ENCODE data around the gene YWHAQ. TPM values are rescaled to one million over a fixed set of nuclear protein-coding genes. Genes with fewer than 3 reads are reported as not detected.
"Not testable (repeated sequence)": the region's sequence is repeated elsewhere in the genome, so short reads cannot be mapped to it uniquely, and the experiment has no call there.

The YWHAQ gene
- polyA plus RNA-seq, 1 donor: 186 TPM

DNA sequence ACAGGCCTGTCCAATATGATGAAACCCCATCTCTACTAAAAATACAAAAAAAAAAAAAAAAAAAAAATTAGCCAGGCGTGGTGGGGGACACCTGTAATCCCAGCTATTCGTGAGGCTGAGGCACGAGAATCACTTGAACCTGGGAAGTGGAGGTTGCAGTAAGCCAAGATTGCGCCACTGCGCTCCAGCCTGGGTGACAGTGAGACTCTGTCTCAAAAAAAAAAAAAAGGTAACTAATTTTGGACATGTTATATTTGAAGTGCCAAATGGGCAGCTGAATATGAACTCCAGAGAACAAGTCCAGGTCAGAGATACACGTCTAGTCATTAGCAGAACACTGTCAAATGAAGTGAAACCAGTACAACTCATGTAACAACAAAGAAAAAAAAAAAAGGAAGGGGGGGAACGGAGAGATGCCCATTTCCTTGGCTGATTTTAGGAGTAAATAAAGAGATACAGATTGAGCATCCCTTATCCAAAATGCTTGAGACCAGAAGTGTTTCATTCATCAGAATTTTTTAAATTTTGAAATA, 79.9 kb downstream of the YWHAQ start:
- not testable (repeated sequence) for DNase-seq

DNA sequence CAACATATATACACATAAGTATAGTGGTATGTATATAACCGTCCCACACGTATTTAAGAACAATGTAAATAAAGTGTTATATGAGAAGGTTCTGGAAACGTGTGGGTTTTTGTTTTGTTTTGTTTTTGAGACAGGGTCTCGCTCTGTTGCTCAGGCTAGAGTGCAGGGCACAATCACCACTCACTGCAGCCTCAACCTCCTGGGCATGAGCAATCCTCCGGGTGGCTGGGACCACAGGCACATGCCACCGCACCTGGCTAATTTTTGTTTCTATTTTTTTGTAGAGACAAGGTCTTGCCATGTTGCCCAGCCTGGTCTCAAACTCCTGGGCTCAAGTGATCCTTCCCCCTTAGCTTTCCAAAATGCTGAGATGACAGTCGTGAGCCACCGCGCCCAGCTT, 81.4 kb downstream of the YWHAQ start:
- no peak for DNase-seq

GRCh38 chr2:9548506-9548905, 82.3 kb downstream of the YWHAQ start:
- DNase-seq: no peak

DNA sequence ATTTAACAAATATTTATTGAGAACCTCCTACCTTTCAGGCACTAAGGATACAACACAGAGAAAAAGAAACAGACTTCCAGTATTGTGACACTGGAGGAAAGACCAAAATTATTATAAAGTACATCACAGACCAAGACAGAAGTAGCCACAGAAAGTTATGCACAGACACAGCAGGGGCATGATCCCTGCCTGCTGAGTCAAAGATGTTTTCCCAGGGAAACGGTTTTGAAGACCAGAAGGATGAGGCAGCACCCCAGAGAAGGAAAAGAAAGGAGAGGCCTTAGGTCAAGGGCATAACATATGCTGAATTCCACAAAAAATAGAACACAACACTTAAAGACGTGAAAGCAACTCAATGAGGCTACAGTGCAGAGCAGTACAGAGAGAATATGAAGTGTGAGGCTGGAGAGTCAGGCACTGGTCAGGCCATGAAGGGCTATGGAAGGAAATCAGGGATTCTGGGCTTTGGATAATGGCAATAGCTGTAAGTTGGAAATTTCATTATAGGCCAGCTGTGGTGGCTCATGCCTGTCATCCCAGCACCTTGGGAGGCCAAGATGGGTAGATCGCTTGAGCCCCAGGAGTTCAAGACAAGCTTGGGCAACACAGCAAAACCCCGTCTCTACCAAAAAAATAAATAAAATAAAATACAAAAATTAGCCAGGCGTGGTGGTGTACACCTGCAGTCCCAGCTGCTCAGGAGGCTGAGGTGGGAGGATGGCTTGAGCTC, 83.4 kb downstream of the YWHAQ start:
- DNase-seq: no peak

DNA sequence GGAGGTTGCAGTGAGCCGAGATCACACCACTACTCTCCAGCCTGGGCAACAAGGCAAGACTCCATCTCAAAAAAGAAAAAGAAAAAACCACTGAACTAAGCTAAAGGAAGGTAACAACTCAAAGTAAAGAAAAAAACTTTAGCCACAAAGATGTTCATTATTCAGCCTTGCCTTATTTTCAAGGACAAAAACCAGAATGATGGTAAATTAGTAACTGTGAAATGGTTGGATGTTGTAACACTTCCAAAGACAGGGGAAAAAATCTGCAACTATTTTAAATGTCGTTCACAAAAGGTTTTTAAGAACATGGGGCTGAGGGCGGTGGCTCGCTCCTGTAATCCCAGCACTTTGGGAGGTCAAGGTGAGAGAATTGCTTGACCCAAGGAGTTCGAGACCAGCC, 85.3 kb downstream of the YWHAQ start:
- no peak for DNase-seq

DNA sequence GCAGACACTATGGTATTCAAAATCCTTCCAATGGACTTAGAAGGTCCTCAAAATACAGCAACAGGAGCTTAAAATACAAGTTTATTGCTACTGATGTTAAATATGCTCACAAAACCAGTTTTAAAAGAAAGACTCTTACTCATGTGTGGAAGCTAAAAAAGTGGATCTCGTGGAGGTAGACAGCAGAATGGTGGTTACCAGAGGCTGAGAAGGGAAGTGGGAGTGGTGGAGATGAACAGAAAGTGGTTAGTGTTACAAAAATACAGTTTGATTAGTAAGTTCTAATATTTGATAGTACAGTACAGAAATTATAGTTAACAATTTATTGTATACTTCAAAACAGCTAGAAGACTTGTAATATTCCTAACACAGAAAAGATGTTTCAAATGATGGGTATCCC, 87.2 kb downstream of the YWHAQ start:
- no peak for DNase-seq

DNA sequence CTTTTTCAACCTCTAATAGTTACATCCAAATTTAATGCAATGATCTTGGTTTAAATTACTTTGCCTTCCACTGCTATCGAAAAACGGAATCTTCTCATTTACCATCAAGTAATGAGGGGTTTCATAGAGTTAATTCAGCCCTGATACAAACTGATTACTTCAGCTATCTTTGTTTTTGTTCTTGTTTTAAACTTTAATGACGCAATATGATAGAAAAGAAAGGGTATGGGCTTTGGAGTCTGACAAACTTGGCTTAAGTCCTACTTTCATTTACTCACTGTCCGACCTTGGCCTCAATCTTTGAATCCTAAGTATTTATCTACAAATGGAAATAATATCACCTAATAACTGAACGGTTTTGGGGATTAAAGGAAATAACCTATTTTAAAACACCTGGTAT, 91.3 kb downstream of the YWHAQ start:
- no peak for DNase-seq

DNA sequence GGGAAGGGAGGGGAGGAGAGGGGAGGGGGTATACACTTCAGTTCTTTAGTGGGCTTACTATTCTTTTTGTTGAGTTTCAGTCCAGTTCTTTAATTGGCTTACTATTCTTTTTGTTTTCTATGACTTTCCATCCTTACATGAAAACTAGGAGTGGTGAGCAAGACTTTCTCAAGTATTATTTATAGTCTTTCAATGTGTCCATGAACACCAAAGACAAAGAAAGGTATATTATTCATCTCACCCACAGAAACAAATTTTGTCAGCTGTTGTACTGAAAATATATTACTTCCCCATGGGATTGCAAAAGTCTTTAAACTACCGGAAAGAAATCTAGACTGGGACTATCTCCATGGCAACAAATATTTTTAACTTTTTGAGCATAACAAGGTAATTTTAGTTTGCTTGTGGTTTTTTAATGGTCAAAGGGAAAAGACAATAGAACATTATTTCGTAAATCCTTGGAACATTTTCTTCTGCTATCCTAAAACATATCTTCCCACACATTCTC, 92.7 kb downstream of the YWHAQ start:
- DNase-seq: peak; percentile 26

DNA sequence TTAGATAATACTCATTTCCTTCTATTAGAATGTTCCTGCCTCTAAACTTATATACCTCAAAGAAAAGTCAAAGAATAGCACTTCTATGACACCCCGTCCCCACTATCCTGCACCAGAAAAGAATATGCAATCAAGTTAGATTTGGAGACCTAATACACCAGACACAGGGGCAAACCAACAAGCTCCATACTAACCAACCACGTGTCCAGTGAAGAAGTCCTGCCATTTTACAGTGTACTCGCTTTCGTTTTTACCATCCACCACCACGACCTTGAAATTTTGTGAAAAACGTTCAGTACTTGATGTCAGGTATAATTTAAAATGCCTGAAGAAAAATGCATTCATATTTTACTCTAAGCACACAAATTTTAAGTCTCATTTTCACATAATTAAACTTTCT, 94.3 kb downstream of the YWHAQ start:
- DNase-seq: no peak

DNA sequence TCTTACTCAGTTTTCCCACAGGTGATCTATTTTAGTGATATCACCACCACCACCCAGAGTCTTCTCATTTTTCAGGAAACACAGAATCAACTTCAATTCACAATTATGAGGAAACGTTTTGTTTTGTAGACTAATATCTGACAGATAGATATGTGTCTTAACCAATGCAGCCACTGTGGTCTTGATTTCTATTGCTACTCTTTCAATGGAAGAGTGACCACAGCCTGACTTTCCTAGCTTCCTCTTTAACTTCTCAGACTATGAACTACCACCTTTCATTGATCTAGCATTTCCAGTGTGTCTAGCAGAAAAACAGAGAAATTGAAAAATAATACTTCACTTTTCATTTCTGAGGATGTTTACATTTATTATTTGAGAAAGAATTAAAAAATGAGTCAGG, 95.6 kb downstream of the YWHAQ start:
- DNase-seq: no peak

Other genes starting within 250 kb of the YWHAQ start
- gene ITGB1BP1, start 207.5 kb downstream of the YWHAQ start, polyA plus RNA-seq (ENCODE audit: insufficient read length): 55.9 TPM
- 32.9 TPM for gene CPSF3, start 207.3 kb downstream of the YWHAQ start, polyA plus RNA-seq (ENCODE audit: insufficient read length)
- gene IAH1, start 156.4 kb downstream of the YWHAQ start, polyA plus RNA-seq (ENCODE audit: insufficient read length): 41.8 TPM
- gene ADAM17, start 75.2 kb downstream of the YWHAQ start, polyA plus RNA-seq (ENCODE audit: insufficient read length): 26.8 TPM
- 11.4 TPM for gene TAF1B, start 212.5 kb upstream of the YWHAQ start, polyA plus RNA-seq (ENCODE audit: insufficient read length)